GM21381 (cell line): ENCODE results near the gene NGRN.
A peak's percentile ranks its signal among the peaks of the same experiment; 100 is the strongest.

ENCODE experiments used
- ATAC-seq: cut with Tn5 transposase; IDR thresholded peaks from one replicate; pipeline ENCODE4 v1.9.1; 2021; ENCODE audit warnings: mild to moderate bottlenecking, moderate library complexity; ENCODE audit not compliant: unreplicated experiment

The NGRN gene

DNA sequence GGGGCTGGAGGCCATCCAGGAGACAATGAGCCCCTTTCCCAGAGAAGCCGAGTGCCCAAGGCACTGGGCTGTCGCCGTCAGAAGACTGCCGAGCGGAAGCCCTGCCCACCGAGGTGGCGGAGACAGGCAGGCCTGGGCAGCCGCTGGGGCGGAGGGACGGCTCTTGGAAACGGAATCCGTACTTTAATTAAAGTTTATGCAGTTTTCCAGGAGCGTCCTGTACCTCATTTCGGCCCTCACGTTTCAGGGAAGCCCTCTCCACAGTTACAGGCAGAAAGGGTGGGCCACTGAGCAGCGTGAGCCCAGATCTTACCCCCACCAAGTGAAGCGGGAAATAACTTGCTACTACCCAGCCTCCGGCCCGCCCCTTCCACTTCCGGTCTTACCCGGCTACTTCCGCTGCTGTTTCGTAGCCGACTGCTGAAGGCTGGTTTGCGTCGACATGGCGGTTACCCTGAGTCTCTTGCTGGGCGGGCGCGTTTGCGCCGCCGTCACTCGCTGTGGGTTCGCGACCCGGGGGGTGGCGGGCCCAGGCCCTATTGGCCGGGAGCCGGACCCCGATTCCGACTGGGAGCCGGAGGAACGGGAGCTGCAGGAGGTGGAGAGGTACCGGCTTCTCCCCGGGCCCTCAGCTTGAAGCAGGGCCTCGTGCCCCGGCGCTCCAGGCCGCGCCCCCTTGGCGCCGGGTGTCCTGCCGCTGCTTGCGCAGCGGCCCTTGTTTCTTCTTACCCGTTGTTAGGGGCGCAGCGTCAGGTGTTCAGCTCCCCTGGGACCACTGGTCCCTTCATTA, at the start of gene NGRN:
Gene NGRN, plus strand, starts transcription at position 402 of the 790 bp plus-strand sequence. Its CDS starts 41 bp downstream, at position 443.
- ATAC-seq: peak; percentile 92

GRCh38 chr15:90217671-90218394, 47.6 kb upstream of the NGRN start:
- no peak for ATAC-seq

DNA sequence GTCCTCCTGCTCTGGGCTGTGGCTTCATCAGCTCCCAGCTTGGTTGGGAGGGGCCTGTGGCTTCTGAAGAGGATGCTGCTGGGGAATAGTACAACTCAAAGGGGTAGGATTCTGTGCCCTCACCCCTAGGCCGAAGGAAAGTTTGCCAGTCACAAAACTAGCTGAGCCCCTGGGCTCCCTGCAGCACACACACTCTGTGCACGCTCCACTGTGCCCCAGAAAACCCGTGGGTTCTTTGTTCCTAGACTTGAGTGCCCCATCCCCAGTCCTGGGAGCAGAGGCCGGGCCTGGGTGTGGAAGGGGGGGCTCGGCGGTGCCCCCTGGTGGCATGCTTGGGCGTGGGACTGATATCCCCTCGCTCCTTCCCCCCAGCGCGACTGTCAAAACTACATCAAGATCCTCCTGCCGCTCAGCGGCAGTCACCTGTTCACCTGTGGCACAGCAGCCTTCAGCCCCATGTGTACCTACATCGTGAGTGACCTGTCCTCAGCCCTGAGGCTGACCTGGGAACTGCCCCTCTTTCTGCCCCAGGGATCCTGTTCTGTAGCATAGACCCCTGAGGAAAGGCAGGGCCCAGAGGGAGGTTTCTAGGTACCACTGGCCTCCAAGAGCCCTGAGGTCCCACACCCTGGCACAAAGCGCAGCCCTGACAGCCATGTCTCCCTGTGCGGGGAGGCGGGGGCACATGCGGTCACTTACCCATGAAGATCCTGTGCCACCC, 45.9 kb upstream of the NGRN start:
- ATAC-seq: no peak

GRCh38 chr15:90221246-90221900, 44.1 kb upstream of the NGRN start:
- ATAC-seq: no peak

DNA sequence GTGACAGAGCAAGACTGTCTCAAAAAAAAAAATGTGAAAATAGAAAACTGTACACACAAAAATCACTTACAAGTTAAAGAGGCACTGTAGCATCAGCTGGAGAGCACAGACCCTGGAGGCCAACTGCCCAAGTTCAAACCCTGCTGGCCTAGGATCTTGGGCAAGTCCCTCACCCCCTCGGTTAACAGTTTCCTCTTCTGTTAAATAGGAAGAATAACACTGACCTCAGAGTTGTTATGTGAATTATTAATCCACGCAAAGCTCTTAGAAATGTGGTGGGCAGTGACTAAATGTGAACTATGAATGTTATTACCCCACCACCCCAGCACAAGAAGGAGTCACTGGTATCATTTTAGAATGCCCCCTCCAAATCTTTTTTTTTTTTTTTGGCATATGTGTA, 42.9 kb upstream of the NGRN start:
- no peak for ATAC-seq

DNA sequence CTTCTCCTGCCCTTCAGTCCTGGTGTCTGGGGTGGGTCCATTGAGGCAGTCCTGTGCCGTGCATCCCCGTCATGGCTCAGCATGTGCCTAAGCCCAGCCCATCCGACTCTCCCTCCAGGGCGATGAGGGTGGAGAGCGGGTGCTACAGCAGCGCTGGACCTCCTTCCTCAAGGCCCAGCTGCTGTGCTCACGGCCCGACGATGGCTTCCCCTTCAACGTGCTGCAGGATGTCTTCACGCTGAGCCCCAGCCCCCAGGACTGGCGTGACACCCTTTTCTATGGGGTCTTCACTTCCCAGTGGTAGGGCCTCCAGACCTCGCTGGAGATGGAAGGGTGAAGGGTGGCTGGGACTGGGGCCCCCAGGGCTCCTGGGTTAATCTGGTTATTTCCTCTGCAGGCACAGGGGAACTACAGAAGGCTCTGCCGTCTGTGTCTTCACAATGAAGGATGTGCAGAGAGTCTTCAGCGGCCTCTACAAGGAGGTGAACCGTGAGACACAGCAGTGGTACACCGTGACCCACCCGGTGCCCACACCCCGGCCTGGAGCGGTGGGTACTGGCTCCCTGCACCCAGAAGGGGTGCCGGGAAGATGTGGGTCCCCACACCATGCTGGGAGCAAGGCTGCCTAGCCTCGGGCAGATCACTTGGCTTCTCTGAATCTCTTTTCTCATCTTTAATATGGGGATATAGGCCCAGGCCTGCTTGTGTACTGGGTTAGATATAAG, 41.9 kb upstream of the NGRN start:
- ATAC-seq: no peak

- ATAC-seq: no peak
These were observed 40.4 kb upstream of the NGRN start for GRCh38 chr15:90225047-90225446.

DNA sequence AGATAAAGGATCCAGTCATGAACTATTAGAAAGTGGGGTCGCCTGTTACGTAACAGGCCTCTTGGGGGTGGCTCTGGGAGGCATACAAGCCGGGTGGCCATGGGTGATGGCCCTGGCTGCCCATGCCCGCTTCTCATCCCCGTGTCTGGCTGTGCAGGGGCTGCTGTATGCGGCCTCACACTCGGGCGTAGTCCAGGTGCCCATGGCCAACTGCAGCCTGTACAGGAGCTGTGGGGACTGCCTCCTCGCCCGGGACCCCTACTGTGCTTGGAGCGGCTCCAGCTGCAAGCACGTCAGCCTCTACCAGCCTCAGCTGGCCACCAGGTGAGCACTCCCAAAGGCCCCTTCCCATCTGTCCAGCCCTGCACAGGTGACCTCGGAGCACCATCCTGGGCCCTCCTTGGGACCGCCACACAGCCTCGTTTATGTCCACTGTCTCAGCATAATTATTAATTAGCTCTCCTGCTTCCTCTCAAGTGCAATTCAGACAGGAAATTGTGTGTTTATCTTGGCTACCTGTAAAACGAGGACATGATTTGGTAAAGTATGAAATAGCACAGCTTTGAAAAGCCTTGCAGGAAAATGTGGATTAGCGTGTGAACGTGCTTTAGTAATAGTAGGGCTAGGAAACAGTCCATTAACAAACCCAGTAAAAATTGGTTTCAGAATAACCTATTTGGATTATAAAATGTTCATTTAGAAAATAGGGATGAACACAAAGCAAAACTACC, 39.8 kb upstream of the NGRN start:
- no peak for ATAC-seq

GRCh38 chr15:90227336-90227735, 38.1 kb upstream of the NGRN start:
- ATAC-seq: no peak

DNA sequence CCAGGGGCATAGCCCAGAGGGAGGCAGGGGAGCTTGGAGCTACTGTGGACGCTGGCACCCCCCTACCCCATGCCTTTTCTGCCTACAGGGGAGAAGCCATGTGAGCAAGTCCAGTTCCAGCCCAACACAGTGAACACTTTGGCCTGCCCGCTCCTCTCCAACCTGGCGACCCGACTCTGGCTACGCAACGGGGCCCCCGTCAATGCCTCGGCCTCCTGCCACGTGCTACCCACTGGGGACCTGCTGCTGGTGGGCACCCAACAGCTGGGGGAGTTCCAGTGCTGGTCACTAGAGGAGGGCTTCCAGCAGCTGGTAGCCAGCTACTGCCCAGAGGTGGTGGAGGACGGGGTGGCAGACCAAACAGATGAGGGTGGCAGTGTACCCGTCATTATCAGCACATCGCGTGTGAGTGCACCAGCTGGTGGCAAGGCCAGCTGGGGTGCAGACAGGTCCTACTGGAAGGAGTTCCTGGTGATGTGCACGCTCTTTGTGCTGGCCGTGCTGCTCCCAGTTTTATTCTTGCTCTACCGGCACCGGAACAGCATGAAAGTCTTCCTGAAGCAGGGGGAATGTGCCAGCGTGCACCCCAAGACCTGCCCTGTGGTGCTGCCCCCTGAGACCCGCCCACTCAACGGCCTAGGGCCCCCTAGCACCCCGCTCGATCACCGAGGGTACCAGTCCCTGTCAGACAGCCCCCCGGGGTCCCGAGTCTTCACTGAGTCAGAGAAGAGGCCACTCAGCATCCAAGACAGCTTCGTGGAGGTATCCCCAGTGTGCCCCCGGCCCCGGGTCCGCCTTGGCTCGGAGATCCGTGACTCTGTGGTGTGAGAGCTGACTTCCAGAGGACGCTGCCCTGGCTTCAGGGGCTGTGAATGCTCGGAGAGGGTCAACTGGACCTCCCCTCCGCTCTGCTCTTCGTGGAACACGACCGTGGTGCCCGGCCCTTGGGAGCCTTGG, 37.4 kb upstream of the NGRN start:
- ATAC-seq: no peak

DNA sequence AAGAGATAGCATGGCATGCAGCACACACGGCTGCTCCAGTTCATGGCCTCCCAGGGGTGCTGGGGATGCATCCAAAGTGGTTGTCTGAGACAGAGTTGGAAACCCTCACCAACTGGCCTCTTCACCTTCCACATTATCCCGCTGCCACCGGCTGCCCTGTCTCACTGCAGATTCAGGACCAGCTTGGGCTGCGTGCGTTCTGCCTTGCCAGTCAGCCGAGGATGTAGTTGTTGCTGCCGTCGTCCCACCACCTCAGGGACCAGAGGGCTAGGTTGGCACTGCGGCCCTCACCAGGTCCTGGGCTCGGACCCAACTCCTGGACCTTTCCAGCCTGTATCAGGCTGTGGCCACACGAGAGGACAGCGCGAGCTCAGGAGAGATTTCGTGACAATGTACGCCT, 36.5 kb upstream of the NGRN start:
- ATAC-seq: no peak

DNA sequence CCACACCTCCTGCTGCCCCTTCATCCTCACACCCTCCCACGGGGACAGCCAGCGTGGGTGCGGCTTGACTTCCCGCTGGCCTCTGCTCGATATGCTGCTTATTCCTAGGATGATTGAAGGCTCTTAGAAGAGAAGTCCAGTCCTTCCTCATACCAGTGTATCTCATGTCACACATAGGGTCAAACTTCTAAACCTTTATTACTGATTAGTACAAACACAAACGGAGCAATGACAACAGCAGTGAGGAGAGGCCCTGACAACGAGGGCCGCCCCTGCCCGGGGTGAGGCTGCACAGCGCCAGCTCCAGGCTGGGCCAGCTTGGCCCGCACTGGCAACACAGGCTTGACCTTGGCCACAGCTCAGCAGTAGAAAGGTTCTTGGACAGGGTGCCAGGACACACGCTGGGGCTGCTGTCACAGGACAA, 35.4 kb upstream of the NGRN start:
- ATAC-seq: no peak

GRCh38 chr15:90230610-90231009, 34.9 kb upstream of the NGRN start:
- no peak for ATAC-seq

DNA sequence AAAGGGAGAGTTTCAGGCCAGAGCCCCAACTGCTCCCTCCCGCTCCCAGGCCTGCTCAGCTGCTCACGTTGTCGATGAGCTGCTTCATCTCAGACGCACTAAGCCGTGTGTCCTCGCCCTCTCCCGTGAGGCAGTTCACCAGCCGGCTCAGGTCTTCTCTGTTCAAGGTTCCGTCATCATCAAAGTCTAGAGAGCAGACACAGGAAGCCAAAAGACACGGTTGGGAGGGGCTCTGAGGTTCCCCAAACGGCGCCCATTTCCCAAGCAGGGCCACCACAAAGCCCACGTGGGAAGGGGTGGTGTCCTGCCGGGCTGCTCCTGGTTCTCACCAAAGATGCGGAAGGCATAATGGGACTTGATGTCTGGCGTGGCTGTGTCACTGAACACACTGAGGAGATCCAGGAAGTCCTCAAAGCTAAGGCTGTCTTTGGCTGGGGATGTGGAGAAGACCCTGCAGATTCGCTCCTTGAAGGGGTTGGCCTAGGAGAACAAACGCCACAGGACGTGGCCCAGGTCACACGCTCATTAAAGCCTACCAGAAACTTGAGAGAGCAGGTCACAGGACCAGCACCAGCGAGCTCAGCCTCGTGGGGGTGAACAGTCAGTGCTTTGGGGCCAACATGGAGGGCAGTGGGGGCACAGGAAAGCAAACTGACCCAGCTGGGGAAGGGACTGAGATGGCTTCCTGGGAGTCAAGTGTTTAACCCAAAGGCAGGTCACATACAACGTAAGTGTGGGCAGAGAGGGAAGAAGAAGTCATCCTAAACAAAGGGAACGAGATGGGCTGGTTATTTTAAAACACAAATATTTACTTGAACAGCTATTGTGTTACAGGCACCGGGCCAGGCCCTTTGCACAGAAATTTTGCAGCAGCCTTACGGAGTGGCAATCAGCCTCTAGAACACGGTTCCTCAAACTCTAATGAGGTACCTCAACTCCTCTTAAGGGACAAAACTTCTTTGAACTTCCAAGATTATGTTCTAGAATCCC, 34.1 kb upstream of the NGRN start:
- ATAC-seq: no peak

DNA sequence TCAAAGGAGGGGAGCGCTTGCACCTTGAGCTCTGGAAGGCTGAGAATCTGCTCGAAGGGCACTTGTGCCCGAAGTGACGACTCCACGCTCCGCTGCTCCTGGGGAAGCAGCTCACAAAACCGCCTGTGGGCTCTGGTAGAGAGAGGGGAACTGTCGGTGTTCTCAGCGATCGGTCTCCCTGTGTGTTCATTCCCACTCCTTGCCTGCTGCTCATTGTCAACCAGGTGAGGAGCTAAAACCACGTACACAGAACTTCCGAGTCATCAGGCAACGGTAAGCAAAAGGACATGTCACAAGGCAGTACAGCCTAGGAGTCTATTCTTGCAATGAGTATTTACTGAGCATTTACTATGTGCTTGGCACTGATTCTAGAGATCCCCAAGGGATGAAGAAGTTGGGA, 33.3 kb upstream of the NGRN start:
- no peak for ATAC-seq

DNA sequence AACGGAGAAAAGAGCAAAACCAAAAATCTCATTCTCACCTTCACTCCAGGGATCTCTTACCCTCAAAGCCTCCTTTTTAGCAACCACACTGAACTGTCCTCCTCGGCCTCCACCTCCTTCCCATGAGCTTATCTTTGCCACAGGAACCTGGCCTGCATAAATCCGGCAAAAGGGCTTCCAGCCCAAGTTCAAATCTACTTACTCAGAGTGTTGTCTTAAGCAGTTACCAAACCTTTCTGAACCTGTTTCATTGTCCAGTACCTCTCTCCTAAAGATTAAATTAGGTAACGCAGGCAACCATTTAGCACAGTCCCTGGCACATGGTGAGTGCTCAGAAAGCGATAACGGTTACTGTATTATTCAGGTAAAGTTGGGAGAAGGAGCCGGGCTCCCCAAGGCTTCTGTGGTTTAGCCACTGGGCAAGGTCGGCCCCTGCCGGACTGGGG, 32.5 kb upstream of the NGRN start:
- ATAC-seq: no peak

DNA sequence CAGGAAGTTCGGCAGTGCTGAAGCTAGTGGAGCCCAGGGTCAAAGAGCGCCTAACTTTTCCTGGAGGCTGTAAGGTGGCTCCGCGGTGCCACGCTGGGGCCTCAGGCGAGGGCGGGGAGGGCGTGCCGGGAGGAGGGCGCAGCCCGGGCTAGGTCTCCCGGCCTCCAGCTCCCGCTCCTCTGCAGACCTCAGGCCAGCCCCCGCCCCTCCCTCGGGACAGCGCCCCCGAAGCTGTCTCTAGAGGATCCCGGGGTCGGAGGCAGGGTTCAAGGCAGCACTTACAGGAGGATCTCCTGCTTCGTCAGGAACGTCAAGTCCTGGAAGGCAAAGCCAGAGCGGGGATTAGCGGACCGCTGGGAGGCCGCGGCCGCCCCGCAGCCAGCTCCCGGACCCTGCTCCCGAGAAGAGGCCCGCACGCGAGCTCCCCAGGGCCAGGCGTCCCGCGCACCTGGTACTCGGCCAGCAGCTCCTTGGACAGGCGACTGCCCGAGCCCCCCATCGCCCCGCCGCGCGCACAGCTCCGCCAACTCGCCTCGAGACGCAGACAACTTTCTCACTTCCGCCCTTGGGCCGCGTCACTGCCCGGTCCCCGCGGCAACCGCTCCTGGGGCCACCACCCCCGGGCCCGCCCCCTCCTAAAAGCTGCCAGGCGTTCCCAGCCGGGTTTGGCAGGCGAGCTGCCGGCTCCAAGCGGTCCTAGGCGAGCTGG, 31.9 kb upstream of the NGRN start, which contains the start of gene CIB1:
Gene CIB1, minus strand, starts transcription at position 555 of the 709 bp plus-strand sequence. Its CDS starts 56 bp downstream, at position 499.
- peak; percentile 87 for ATAC-seq
